Activated CD8-positive, alpha-beta memory T cell treated with anti-CD3 and anti-CD28 coated beads, Interleukin-2, amount 50 U/mL, for 24 hours (primary cell): ENCODE results near the gene KCNC4.

Source experiments
- DNase-seq: peaks from one replicate; pipeline ENCODE4 v3.0.0-alpha.2; 2020; ENCODE audit errors: extremely low read depth

KCNC4 gene

GRCh38 chr1:110230381-110231199 lies 20.5 kb downstream of the KCNC4 start:
- DNase-seq = no peak

DNA sequence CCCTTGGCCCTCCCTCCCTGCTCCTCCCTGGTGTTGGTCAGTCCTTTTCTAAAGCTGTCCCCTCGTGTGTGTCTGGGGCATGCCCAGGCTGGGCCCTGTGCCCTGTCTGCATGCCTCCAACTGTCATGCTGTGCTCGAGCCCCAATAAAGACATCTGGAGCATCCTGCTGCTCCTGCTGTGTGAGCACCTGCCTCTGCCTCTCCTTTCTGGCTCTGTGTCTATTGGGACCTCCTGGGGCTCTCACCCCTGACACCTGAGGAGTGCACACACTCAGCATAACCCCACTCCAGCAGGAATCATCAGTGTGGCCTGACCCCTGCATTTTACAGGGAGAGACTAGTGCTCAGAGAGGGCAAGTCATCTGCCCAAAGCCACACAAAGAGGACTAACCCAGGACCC lies 23.7 kb downstream of the KCNC4 start:
- DNase-seq = no peak

- no peak for DNase-seq
Measured at GRCh38 chr1:110234691-110235090, 24.6 kb downstream of the KCNC4 start.

DNA sequence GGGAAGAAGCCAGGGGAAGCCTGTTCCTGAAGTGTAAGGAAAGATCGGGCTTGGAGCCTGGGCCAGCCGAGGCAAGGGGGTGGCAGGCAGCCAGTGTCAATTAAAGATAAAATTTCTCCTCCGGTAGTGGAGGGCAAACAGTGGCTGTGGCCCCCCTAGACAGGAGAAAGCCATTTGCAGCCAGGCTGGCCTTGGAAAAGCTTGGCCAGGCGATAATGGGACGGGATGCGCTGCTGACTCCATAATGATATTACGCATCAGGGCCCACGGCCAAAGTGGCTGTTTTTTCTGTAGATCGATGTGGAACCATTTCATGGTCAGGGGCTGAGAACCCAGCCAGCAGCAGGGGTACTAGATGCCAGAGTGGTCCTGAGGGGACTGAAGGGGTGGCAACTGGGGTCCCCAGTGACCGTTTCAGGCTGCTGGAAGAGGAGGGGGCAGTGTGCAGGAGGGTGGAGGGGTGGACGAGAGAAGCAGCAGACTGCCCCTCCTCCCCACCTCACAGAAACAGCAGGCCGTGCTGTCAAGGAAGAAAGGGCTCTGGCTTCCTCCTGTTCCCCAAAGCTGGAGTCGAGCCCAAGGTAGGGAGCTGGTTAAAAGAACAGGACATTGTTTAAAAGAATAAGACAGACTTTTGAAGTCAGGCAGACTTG lies 25.2 kb downstream of the KCNC4 start:
- DNase-seq = no peak

DNA sequence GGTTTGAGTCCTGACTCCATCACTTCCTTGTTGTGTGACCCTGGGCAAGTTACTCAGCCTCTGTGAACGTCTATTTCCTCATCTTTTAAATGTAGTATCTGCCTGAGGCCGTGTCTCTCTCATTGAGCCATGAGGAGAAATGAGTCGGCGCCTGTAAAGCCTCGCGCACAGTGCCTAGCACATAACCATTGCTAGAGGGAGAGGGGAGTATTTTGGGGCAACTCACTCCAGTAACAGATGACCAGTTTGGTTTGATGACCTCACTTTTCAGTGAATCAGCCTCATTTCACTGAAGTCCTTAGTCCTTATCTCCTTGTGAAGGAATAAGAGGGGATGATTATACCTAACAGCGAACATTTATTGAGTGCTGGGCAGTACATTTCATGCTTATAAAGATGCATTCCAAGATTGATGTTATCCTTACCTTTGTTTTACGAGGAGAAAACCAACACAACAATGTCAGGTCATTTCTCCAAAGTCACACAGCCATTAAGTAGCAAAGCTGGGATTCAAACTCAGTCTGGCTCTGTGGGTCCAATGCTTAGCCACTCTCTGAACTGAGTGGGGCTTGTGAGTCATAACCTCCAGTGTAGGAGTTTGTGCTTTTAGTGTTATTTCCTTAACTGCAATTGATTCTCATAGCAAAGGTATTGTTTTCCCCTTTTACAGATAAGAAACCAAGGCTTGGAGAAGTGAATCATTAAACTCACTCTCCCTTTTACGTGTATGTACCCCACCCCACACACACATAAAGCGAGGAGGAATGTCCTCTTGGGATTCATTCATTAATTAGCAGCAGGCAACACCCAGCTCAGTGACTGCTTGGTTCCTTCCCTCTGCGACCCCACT lies 25.9 kb downstream of the KCNC4 start:
- peak; percentile 17 for DNase-seq

- no peak for DNase-seq
Measured at GRCh38 chr1:110237386-110238152, 27.5 kb downstream of the KCNC4 start.

GRCh38 chr1:110239441-110240430 lies 29.6 kb downstream of the KCNC4 start:
- no peak for DNase-seq

- no peak for DNase-seq
Measured at GRCh38 chr1:110240476-110241210, 30.5 kb downstream of the KCNC4 start.

DNA sequence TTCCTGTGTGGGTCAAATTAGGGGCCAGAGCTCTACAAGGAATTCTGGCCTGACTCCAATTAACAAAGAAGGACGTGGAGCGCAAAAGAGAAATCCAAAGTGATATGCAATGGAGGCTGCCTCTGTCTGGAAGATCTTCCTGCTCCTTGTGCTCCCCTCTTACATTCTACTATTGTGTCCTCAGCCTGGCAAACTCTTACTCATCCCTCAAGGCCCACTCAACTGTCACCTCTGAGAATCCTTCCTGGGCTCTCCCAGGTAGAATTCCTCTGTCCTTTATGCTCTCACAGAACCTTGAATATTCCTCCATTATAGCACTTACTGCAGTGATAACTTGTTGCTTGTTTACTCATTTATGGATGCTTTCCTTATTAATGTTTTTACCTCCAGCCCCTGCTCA lies 31.4 kb downstream of the KCNC4 start:
- no peak for DNase-seq

DNA sequence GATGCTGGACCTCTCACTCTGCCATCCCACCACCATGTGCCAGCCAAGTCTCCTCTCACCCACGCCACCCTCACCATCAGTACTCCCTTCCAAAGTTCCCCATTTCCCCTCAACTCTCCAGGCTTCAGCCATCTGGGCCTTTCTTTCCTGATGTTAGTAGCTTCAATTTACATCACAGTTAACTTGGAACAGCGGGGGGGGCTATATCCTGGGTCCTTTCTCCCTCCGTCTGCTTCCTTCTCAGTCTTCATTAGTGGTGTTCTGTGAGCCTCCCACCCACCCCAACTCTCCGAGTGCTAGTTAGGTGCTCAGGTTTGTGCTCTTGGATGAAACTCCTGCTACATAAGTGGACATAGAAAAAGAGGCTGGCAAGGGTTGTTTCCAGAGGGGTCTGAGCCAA lies 31.9 kb downstream of the KCNC4 start:
- no peak for DNase-seq

- DNase-seq = no peak
Measured at GRCh38 chr1:110242731-110243130, 32.6 kb downstream of the KCNC4 start.

DNA sequence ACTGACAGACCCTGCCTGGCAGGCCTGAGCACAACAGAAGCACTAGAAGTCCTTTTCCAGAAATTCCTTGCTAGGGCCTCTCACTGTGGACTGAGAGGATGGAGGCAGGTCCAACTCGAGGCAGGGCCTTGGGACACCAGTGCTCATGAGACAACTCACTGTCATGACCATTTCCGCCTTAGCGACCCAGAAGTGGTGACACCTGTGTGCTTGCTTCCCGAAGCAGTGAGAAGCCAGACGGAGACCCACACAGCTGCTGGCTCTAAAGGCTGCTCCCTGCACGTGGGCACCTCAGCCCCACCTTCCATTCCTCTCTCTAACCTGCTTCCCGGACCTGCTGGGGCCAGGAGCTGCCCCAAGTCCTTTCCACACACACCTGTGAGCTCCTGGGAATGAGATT lies 33.0 kb downstream of the KCNC4 start:
- no peak for DNase-seq

- DNase-seq = no peak
Measured at GRCh38 chr1:110243574-110243973, 33.5 kb downstream of the KCNC4 start.

GRCh38 chr1:110245876-110246620 lies 35.9 kb downstream of the KCNC4 start:
- DNase-seq = no peak

GRCh38 chr1:110248746-110249145 lies 38.6 kb downstream of the KCNC4 start:
- no peak for DNase-seq

- no peak for DNase-seq
Measured at GRCh38 chr1:110249256-110249655, 39.1 kb downstream of the KCNC4 start.

- DNase-seq = no peak
Measured at GRCh38 chr1:110250008-110250407, 39.9 kb downstream of the KCNC4 start.

GRCh38 chr1:110250749-110251148 lies 40.6 kb downstream of the KCNC4 start:
- DNase-seq = no peak

DNA sequence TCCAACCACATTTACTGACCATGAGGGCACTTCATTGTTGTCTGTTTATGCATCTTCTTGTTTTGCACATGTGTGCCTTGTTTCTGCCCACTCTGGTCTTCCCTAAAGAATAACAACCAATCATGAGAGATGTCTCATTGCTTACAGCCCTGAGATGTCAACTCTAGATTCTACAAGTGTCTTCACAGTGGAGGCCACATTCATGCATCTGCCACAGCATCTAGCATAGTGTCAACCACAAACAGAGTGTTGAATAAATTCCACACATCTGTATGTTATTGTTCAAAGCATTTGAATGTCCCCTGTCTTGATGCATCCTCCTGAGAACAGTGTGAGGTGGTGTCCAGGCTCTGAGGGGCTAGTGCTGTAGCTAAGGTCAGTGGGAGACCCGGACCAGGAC lies 43.1 kb downstream of the KCNC4 start:
- DNase-seq = no peak
